NOMO-1 treated with dmso at 0.1 percent for 144 hours (cell line): ENCODE measurements around the gene JOSD2.
A peak's percentile ranks its signal among the peaks of the same experiment; 100 is the strongest.
"Not testable (repeated sequence)": the region's sequence is repeated elsewhere in the genome, so short reads cannot be mapped to it uniquely, and the experiment has no call there.

Experiments used
- DNase-seq: peaks from one replicate; lab custom pipeline; 2025; ENCODE audit not compliant: unreplicated experiment; lab: John Stamatoyannopoulos, UW

The JOSD2 gene

GRCh38 chr19:50547385-50548190, 36.6 kb upstream of the JOSD2 start:
- DNase-seq, result no peak

- DNase-seq, result no peak
Measured at GRCh38 chr19:50546527-50547221, 35.7 kb upstream of the JOSD2 start.

- DNase-seq, result no peak
Measured at GRCh38 chr19:50542943-50543342, 32.0 kb upstream of the JOSD2 start.

DNA sequence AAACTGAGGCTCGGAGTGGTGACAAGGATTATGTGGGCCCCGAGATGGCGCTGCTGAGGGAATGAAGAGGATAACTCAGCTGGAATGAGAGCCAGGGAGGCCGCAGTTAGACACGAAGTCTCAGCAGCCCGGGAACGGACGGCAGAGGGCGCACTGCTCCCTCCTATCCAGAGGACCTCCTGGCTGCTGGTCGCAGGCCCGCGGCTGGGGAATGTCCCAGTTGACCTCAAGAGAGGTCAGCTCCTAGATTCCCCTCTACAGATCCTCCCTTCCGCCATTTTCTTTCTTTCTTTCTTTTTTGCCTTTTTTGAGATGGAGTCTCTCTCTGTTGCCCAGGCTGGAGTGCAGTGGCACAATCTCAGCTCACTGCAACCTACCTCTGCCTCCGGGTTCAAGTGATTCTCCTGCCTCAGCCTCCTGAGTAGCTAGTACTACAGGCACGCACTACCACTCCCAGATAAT, 26.8 kb upstream of the JOSD2 start:
- DNase-seq, result peak; percentile 22

GRCh38 chr19:50537306-50537685, 26.3 kb upstream of the JOSD2 start:
- DNase-seq, result no peak

- DNase-seq, result no peak
Measured at GRCh38 chr19:50536662-50537305, 25.8 kb upstream of the JOSD2 start.

GRCh38 chr19:50535672-50536187, 24.7 kb upstream of the JOSD2 start:
- no peak for DNase-seq

DNA sequence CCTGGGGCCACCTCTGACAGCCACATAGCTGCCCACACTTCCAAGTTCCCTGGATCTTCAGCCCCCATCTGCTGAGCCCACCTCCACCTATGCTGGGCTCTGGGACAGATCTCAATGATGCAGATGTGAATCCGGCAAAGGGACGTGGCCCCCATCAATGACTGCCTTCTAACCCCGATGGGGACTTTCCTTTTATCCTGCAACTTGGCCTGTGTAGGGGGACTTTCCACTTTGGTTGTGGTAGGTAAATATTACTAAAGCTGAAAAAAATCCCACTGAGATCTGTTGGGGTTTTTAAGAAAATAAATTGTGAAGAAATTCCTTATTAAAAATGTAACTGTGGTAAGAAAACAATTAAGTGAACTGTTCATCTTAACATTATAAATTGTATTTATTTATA, 23.5 kb upstream of the JOSD2 start:
- DNase-seq, result no peak

GRCh38 chr19:50532952-50533351, 22.0 kb upstream of the JOSD2 start:
- no peak for DNase-seq

GRCh38 chr19:50531171-50531612, 20.2 kb upstream of the JOSD2 start:
- no peak for DNase-seq

DNA sequence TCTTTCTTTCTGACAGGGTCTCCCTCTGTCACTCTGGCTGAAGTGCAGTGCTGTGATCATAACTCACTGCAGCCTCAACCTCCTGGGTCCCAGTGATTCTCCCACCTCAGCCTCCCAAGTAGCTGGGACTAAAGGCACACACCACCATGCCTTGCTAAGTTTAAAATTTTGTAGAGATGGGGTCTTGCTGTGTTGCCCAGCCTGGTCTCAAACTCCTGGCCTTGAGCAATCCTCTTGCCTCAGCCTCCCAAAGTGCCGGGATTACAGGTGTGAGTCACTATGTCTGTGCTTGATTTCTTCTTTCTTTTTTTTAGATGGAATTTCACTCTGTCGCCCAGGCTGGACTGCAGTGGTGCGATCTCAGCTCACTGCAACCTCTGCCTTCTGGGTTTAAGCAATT, 17.1 kb upstream of the JOSD2 start:
- DNase-seq, result not testable (repeated sequence)

DNA sequence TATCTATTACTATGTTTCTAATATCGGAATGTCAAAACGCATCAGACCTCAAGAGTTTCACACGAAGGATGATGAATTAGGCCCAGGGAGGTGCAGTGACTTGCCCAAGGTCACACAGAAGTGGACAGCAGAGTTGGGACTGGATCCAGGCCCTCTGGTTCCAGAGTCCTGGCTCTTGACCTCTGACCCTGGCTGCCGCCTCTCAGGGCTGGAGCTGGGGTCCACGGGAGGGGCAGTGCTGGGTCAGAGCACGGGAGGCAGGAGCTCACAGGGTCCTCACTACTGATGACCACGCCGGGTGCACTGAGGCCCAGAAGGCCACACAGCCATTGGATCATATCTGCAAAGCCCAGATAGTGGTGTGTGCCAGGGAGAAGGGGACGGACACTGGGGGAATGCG, 11.9 kb upstream of the JOSD2 start:
- no peak for DNase-seq

DNA sequence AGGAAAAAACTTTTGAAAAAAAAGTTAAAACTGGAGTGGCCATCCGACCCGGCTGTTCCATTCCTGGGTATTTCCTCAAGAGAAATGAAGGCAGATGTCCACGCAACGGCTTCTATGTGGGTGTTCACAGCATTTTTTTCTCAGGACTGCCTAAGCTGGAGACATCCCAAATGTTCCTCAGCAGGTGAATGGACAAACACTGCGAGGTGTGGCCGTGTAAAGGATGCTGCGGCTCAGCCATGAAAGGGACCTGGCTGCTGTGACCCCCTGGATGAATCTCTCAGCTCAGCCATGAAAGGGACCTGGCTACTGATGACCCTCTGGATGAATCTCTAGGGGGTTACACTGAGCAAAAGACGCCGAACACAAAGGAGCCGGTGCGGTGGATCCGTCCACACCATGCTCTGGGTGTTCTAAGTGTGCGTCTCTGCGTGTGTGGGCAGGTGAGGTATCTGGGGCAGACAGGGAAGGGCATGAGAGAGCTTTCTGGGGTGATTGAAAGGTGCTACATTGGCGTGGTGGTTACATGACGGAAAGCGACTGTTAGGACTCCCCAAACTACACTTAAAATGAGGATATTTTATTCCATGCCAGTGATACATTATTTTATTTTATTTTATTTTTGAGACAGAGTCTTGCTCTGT, 10.0 kb upstream of the JOSD2 start:
- DNase-seq, result no peak

DNA sequence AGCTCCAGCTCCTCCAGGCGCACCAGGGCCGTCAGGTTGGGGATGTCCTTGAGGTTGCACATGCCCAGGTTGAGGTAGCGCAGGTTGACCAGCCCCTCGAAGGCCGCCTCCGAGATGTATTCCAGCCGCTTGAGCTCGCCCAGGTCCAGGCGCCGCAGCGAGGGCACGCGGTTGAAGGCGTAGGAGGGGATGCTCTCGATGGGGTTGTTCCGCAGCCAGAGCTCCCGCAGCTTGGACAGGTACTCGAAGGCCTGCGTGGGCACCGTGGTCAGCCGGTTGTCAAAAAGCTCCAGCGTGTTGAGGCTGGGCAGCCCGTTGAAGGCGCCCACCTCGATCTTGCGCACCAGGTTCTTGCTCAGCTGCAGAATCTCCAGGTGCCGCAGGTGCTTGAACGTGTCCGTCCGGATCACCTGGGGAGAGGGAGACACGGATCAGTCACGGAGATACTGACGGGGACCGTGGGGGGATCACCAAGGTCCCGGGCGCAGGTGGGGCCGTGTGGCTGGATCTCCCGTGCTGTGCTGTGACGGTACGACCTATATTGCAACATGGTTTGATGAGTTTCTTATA, 8.1 kb upstream of the JOSD2 start:
- DNase-seq, result no peak

DNA sequence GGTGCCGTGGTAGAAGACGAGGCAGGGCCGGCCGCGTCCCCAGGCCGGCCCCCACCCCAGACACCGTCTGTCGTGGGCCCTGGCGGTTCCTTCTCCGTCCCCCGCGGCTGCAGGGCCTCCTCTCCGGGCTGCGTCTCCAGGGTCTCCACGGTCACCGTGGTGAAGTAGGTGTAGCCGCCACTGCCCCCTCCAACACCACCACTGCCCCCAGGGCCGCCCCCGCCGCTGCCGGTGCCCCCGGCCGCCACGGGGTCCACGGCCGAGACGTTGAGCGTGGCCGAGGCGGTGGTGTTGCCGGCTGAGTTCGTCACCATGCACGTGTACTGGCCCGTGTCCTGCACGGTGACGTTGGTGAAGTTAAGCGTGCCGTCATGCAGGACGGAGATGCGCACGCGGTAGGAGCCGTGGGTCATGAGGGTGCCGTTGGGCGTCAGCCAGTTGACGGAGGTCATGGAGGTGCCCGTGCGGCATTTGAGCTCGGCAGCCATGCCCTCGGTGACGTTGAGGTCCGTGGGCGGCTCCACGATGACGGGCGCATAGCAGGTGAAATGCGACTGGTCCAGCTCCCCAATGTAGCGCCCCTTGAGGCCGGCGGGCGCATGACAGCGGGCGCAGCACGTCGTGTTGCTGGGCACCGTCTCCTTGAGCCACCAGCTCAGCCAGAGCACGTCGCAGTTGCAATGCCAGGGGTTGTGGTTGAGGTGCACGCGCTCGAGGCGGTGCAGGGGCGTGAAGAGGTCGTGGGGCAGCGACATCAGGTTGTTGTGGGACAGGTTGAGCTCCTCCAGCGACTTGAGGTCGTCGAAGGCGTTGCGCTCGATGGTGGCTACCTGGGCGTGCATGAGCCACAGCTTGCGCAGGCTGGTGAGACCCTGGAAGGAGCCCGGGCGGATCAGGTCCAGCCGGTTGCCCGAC, 7.4 kb upstream of the JOSD2 start:
- DNase-seq, result no peak

- DNase-seq, result no peak
Measured at GRCh38 chr19:50517704-50518075, 6.7 kb upstream of the JOSD2 start.

DNA sequence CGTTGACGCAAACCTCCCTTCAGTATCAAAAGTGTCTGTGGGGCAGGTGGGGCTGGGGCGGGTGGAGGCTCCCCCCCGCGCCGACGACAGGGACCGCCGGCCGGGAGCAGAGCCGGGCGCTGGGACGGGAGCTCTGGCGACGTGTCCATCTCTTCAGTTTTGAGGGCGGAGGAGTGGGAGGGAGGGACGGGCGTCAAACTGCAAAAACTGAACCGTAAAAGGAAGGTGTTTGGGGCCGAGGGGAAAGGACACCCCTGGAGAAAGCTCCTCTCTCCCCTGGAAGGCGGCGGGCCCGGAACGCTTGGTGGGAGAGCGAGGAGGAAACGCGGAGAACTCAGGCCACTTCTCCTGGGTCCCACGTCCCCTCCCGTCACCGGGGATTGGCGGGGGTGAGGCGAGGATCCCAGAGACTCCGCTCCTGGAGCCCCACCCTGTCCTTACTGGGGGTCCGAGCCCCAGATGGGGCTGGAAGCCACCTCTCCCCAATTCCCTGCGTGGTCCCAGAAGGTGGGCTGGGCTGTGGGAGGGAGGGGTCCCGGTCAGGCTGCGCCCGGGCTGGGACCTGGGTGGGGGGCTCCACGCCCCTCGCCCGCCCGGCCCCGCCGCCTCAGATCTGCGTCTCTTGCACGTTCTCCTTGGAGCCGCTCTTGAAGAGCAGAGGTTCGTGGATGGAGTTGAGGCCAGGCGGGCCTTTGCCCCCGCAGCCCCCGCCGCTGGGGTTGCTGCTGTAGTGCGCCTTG, 6.1 kb upstream of the JOSD2 start:
- DNase-seq, result no peak

DNA sequence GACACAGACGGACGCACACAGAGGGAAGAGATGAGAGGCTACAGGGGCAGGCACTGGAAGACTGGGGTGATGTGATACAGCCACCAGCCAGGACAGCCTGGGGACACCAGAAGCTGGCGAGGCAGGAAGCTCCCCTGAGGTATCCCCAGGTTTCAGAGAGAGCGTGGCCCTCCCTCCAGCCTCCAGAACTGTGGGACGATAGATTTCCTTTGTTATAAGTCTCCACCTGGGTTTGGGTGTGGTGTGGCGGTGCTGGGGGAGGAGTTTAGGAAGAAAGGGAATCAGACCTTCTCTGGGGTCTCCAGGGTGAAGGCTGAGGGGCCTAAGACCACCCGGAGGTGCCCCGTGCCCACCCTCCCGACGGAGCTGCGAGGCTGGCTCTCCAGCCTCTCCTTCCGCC, 5.5 kb upstream of the JOSD2 start:
- no peak for DNase-seq

DNA sequence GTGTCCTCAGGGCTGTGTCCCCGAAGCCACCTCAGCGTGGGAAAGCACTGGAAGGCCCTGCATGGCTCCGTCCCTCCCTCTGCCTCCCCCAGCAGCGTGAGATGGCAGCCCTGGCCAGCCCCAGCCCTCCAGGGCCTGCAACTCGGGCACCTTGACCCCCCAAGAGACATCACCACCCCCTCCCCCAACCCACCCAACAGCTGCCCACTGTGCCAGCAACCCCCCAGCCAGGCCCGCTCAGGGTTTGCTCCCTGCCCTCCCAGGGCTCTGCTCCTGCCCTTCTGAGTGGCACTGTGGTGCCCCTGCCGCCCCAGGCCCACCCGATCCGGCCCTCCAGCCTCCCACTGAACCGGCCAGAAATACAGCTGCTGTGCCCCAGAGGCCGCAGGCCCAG, 4.2 kb upstream of the JOSD2 start:
- DNase-seq, result no peak
